WERI-Rb-1 (cell line): ENCODE results near the gene PIGP.

Experiments used
- DNase-seq: peaks from one replicate; pipeline ENCODE4 v3.0.0-alpha.2; 2020
- H3K27ac ChIP-seq: fragments of 250-450 bp; sonication (Bioruptor Pico); 2 replicates; pipeline ENCODE4 v1.5.1; 2020; ENCODE audit warnings: mild to moderate bottlenecking, moderate library complexity
- H3K27me3 ChIP-seq: fragments of 250-450 bp; sonication (Bioruptor Pico); 2 replicates; pipeline ENCODE4 v1.5.1; 2021; ENCODE audit warnings: mild to moderate bottlenecking, low read depth, moderate library complexity; ENCODE audit not compliant: insufficient read depth, severe bottlenecking
- H3K36me3 ChIP-seq: fragments of 250-450 bp; sonication (Bioruptor Pico); 2 replicates; pipeline ENCODE4 v1.5.1; 2020; ENCODE audit warnings: mild to moderate bottlenecking, moderate library complexity
- H3K4me3 ChIP-seq: 2 replicates; pipeline ENCODE4 v1.5.1; 2011; ENCODE audit warnings: low read depth, mild to moderate bottlenecking, control low read depth, low read length
- H3K9me3 ChIP-seq: fragments of 250-450 bp; sonication (Bioruptor Pico); 2 replicates; pipeline ENCODE4 v1.5.1; 2021; ENCODE audit warnings: mild to moderate bottlenecking, moderate library complexity; ENCODE audit not compliant: severe bottlenecking
- TF ChIP-seq, protein P1 (sequence below): IDR thresholded peaks from 2 replicates; pipeline ENCODE4 v1.5.1; 2011; ENCODE audit warnings: low read depth, mild to moderate bottlenecking, control low read depth, inconsistent platforms, low read length

PIGP gene

GRCh38 chr21:37082375-37082774 is 9.5 kb upstream of the PIGP start:
- Histone ChIP-seq H3K36me3 (peaks cover 11% of the 10 kb centered on the region), H3K9me3 (no peaks in the 10 kb centered on the region), H3K4me3 (no peak overlapping the region), H3K27ac (no peak overlapping the region), H3K27me3 (no peaks in the 10 kb centered on the region)
- TF ChIP-seq, protein P1, sequence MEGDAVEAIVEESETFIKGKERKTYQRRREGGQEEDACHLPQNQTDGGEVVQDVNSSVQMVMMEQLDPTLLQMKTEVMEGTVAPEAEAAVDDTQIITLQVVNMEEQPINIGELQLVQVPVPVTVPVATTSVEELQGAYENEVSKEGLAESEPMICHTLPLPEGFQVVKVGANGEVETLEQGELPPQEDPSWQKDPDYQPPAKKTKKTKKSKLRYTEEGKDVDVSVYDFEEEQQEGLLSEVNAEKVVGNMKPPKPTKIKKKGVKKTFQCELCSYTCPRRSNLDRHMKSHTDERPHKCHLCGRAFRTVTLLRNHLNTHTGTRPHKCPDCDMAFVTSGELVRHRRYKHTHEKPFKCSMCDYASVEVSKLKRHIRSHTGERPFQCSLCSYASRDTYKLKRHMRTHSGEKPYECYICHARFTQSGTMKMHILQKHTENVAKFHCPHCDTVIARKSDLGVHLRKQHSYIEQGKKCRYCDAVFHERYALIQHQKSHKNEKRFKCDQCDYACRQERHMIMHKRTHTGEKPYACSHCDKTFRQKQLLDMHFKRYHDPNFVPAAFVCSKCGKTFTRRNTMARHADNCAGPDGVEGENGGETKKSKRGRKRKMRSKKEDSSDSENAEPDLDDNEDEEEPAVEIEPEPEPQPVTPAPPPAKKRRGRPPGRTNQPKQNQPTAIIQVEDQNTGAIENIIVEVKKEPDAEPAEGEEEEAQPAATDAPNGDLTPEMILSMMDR = no peak
- DNase-seq = no peak

DNA sequence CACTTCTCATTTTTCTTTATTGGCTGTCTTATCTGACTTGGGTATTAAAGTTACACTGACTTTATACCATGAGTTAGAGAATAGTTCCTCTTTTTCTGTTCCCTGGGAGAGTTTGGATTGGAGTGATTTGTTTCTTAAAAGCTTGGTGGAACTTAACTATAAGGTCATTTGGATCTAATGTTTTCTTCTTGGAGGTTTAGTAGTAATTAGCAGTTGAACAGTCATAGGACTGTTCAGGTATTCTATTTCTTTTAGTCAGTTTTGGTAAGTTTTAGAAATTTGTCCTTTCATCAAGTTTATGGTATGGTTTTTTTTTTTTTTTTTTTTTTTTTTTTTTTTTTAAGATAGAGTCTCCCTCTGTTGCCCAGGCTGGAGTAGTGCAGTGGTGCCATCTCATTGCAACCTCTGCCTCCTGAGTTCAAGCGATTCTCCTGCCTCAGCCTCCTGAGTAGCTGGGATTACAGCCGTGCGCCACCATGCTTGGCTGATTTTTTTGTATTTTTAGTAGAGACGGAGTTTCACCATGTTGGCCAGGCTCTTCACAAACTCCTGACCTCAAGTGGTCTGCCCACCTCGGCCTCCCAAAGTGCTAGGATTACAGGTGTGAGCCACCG is 6.4 kb upstream of the PIGP start:
- TF ChIP-seq, protein P1 = no peak
- H3K27me3 ChIP-seq = no peaks in the 10 kb centered on the region
- no peak overlapping the region for H3K27ac ChIP-seq
- peaks cover 7% of the 10 kb centered on the region for H3K36me3 ChIP-seq
- H3K9me3 ChIP-seq = no peaks in the 10 kb centered on the region
- DNase-seq = no peak
- H3K4me3 ChIP-seq = no peak overlapping the region

DNA sequence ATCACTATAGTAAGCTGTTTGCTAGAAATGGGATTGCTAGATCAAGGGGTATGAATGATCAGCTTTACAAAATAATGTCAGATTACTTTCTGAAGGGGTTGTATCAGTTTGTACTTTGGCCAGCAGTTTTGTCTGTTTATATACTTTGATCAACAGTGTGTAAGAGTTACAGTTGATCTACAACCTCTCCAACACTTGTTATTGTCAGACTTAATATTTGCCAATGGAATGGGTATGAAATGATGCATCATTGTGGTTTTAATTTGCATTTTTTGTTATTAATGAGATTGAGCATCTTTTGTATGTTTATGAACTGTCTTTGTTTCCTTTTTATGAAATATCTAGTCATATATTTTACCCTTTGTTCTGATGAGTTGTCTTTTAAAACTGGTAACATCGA is 4.5 kb upstream of the PIGP start:
- Histone ChIP-seq H3K9me3 (no peaks in the 10 kb centered on the region), H3K36me3 (peaks cover 13% of the 10 kb centered on the region), H3K27me3 (no peaks in the 10 kb centered on the region), H3K27ac (no peak overlapping the region), H3K4me3 (no peak overlapping the region)
- no peak for DNase-seq
- TF ChIP-seq, protein P1 = no peak

GRCh38 chr21:37076087-37076850 is 3.4 kb upstream of the PIGP start:
- DNase-seq = no peak
- Histone ChIP-seq H3K27ac (no peak overlapping the region; the same call in 1 of the 2 replicates), H3K36me3 (peaks cover 13% of the 10 kb centered on the region), H3K4me3 (no peak overlapping the region), H3K9me3 (no peaks in the 10 kb centered on the region), H3K27me3 (no peaks in the 10 kb centered on the region)
- TF ChIP-seq, protein P1 = no peak

GRCh38 chr21:37075214-37075770 is 2.4 kb upstream of the PIGP start:
- H3K9me3 ChIP-seq = no peaks in the 10 kb centered on the region
- peak overlapping the region; percentile 84 for H3K4me3 ChIP-seq
- TF ChIP-seq, protein P1 = no peak
- DNase-seq = no peak
- peaks cover 13% of the 10 kb centered on the region for H3K36me3 ChIP-seq
- H3K27ac ChIP-seq = peak overlapping the region; percentile 98
- no peaks in the 10 kb centered on the region for H3K27me3 ChIP-seq
